Activated CD4-positive, alpha-beta T cell treated with anti-CD3 and anti-CD28 coated beads for 48 hours (primary cell): Measurements from ENCODE around the gene NTN4.
"Not testable (repeated sequence)": the region's sequence is repeated elsewhere in the genome, so short reads cannot be mapped to it uniquely, and the experiment has no call there.

Source experiments
- DNase-seq: peaks from one replicate; pipeline ENCODE4 v3.0.0-alpha.2; 2020

NTN4 gene

DNA sequence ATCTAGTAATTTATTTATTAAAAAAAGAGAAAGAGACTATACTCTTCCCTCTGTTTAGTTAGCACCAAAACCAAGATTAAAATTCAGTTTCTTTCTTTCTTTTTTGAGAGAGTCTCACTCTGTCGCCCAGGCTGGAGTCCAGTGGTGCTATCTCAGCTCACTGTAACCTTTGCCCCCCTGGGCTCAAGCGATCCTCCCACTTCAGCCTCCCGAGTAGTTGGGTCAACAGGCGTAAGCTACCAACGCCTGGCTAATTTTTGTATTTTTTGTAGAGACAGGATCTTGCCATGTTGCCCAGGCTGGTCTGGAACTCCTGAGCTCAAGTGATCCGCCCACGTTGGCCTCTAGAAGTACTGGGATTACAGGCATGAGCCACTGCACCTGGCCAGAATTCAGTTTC, 174.1 kb downstream of the NTN4 start:
- DNase-seq: not testable (repeated sequence)

DNA sequence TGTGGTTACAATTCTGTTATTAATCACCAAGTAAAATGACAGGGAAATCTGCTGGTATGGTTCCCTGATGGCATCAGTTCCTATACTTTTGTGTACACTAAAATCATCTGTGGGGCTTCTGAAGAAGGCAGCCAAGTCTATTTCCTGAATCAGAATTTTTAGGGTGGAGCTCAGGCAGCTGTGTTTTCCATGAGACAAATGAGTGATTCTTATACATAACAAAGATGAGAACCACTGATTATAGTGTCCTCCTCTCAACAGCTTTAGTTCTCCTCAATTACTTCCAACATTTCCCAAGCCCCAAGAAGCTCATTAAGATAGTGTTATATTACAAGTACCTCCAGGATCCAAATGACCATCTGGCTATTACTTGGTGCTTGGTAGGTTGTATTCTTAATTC, 174.8 kb downstream of the NTN4 start:
- DNase-seq: no peak

DNA sequence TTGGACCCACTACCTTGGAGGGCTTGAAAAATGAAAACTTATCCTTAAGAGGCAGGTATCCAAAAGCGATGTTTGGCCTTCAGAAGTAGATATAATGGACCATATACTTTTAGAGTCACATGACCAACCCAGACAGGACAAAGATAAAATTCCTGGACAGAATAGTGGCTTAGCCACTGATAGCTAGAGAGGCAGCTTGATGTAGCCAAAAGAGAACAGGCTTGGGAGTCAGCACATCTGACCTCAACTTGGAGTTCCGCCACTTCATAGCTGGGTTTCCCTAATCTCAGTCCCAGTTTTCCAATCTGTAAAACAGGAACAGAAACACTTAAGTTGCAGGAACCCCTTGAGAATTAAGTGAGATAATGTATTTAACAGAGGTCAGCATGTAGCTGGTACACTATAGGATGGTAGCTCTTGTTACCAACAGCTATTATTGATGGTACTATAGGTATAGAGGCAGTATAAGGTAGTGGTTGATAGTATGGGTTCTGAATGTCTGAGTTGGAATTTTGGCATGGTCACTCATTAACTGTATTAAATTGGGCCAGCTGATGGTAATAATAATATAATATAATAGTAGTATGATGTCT, 176.1 kb downstream of the NTN4 start:
- no peak for DNase-seq

DNA sequence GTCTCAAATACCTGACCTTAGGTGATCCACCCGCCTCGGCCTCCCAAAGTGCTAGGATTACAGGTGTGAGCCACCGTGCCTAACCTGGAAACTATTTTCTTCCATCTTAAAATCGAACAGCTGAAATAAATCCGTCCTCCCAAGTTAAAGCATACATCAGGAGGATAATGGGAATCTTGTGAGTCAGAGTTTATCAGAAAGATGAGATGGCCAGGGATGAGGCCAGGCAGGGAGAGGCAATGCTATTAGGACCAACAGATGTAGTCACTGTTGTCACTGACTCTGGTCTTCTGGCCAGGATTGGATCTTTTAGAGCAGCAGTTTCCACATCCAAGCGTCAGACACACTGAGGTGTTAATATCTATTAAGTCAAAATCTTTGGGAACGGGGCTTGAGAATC, 177.5 kb downstream of the NTN4 start:
- no peak for DNase-seq

DNA sequence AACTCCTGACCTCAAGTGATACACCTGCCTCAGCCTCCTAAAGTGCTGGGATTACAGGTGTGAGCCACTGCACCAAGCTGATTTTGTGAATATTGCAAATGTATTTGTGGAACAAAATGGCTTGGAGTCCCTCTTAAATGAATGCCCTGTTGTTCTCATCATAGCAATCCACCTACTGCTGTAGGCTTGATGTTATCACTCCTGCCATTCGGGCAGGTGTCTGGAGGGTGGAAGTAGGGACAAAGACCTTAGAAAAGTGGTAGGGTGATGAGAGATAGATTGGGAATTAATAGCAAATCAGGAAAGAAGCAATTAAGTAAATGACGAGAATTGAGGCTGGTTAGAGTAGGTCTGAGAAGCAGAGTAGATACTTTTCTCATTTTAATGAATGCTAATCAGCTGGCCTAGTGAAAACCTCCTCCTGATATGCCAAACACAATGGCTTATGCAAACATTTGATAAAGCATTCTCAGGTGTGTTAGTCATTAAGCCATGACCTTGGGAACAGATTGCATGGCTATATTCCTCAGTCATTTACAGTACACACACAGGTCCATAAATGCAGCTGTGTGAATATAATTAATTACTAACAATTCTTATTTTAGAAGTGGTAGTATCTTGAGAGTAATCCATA, 178.8 kb downstream of the NTN4 start:
- no peak for DNase-seq

DNA sequence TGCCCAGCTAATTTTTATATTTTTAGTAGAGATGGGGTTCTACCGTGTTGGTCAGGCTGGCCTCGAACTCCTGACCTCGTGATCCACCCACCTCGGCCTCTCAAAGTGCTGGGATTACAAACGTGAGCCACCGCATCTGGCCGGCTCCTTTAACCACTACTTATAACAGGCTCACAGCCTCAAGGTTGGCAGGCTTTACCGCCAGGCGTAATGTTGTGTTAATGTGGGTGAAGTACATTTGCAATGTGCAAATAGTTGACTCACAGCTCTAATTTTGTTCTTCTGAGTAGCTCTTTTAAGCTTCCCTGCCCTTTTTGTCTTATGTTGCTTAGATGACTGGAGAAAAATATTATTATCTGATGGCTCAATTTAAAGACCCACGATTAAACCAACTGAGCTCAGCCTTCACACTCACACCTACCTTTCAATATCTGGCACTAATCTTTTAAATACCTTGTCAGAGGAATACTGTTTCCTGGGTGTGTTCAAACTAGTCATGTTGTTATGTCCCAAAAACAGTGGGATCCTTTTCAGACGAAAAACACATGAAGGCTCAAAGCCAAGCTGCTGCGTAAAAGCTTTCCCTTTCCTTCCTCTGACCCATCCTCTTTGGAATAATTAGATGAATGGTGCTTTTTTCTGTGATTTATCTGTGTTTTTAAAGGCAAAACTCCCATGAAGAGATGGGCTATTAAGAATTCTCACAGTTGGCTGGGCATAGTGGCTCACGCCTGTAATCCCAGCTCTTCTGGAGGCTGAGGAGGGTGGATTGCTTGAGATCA, 182.1 kb downstream of the NTN4 start:
- DNase-seq: no peak
